22Rv1 (cell line): ENCODE data around the gene SACM1L.

Experiments
- H3K27ac ChIP-seq: fragments of 450-650 bp; 2 replicates; pipeline ENCODE4 v1.5.1; 2017
- ZFX ChIP-seq: fragments of 450-650 bp; IDR thresholded peaks from 2 replicates; pipeline ENCODE4 v1.6.1; 2017; ENCODE audit warnings: antibody characterized with exemption, borderline replicate concordance
- TF ChIP-seq, protein P1 (sequence below): fragments of 450-650 bp; IDR thresholded peaks from 2 replicates; pipeline ENCODE4 v1.5.1; 2017; ENCODE audit warnings: mild to moderate bottlenecking

Gene SACM1L

DNA sequence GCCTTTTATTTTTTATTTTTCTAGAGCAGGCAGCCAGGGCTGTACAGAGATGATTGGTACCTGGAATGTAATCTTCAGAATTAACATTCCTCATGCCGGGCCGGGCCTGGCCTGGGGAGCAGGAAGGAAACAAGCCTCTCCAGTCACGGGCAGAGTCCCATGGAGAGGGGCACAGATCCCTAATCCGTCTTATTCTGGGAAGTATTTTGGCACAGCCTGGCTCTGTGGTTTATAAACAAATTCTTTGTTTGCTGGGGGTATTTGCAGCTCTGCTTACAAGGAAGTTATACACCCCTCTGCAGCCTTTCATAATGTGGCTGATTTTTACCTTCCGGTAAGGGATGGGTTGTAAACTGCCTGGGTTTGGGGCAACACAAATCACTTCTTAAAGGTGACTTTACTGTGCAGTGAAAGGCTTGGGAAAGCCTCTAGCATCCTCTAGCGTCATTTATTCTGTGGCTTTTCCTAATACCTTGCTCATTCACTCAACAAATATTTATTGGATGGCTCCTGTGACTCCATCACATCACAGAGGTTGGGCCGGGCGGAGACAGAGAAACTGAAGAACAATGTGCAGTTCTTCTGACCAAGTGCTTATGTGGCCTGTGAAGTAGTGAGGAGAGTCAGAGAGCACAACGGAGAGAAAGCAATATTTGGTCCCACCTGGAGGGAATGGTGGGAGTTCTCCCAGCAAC is 104.4 kb downstream of the SACM1L start:
- no peak overlapping the region for H3K27ac ChIP-seq
- TF ChIP-seq, protein P1, sequence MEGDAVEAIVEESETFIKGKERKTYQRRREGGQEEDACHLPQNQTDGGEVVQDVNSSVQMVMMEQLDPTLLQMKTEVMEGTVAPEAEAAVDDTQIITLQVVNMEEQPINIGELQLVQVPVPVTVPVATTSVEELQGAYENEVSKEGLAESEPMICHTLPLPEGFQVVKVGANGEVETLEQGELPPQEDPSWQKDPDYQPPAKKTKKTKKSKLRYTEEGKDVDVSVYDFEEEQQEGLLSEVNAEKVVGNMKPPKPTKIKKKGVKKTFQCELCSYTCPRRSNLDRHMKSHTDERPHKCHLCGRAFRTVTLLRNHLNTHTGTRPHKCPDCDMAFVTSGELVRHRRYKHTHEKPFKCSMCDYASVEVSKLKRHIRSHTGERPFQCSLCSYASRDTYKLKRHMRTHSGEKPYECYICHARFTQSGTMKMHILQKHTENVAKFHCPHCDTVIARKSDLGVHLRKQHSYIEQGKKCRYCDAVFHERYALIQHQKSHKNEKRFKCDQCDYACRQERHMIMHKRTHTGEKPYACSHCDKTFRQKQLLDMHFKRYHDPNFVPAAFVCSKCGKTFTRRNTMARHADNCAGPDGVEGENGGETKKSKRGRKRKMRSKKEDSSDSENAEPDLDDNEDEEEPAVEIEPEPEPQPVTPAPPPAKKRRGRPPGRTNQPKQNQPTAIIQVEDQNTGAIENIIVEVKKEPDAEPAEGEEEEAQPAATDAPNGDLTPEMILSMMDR, result no peak
- TF ChIP-seq ZFX, result no peak

DNA sequence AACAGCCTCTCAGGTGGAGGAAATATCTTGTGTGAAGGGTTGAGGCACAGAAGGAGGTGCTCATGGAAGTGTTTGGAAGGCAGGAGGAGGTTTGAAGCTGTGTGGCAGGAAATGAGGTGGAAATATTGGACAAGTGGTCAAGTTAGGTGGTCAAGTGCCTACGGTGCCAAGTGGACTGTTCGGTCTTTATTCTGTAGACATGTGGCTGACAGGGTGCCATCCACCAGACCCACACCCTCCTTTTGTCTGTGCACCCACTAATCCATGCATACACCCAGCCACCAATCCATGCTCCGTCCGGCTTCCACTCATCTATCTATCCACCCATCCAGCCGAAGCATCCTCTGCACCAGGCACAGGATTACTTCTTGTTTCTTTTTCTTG is 105.0 kb downstream of the SACM1L start:
- TF ChIP-seq, protein P1, result no peak
- no peak for TF ChIP-seq ZFX
- no peak overlapping the region for H3K27ac ChIP-seq

DNA sequence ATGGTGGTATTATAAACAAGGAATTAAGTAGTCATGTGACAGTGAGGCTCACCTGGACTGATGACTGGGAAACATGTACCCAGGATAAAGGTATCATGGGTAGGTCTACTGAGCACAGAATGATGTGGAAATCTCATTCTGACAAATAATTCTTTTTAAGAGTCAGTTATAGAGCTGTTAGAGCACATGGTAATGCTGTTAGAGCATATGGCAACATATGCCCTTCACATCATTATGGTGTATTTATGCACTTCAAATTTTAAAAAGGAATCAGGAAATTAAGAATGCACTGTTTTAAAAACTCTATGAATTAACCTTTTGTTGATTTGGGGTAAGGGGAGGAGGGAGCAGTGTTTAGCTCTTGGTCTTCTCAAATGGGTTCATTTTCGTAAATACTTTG is 105.5 kb downstream of the SACM1L start:
- no peak overlapping the region for H3K27ac ChIP-seq
- TF ChIP-seq, protein P1, result no peak
- TF ChIP-seq ZFX, result no peak
